GM20000 (cell line): Measurements from ENCODE around the gene NTS.

ENCODE experiments used
- DNase-seq: peaks from one replicate; pipeline ENCODE4 v3.0.0; 2012; ENCODE audit warnings: low spot score
- TF ChIP-seq, protein P1 (sequence below): IDR thresholded peaks from 2 replicates; pipeline ENCODE4 v1.5.1; 2012; ENCODE audit warnings: mild to moderate bottlenecking, control low read depth; ENCODE audit errors: extremely low read depth, missing control alignments

The NTS gene

DNA sequence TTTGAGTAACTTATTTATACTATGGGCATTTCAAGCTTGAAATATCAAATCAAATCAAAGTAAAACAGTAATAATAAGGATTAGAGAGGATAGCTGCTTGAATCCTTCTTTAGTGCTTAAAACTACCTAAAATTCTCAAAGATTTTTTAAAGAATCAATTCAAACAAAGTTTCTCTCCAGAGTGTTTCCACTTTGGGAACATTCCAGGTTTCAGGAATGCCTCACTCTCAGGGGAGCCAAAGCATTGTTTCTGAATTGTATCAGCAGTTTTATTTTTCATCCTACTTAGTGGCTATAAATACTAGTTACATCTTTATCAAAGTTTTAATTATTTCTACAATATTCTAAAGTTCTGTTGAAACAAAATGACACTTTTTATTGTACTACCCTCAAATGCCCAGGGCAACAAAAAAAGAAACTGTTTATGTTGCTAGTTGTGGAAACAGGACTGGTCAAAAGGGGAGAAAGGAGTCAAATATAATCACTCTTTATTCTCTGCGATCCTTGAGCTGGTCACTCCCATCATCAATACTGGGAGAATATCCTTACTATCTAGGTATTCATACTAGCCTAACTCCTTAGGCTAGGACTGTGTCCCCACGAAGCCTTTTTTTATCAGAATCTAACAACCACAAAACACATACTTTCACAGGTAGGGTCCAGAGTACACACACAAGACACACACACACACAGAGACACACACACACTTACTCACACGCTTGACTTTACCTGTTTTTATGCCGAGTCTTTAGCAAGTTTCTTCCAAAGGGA lies 38.5 kb upstream of the NTS start:
- no peak for DNase-seq
- TF ChIP-seq, protein P1, sequence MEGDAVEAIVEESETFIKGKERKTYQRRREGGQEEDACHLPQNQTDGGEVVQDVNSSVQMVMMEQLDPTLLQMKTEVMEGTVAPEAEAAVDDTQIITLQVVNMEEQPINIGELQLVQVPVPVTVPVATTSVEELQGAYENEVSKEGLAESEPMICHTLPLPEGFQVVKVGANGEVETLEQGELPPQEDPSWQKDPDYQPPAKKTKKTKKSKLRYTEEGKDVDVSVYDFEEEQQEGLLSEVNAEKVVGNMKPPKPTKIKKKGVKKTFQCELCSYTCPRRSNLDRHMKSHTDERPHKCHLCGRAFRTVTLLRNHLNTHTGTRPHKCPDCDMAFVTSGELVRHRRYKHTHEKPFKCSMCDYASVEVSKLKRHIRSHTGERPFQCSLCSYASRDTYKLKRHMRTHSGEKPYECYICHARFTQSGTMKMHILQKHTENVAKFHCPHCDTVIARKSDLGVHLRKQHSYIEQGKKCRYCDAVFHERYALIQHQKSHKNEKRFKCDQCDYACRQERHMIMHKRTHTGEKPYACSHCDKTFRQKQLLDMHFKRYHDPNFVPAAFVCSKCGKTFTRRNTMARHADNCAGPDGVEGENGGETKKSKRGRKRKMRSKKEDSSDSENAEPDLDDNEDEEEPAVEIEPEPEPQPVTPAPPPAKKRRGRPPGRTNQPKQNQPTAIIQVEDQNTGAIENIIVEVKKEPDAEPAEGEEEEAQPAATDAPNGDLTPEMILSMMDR, result no peak

GRCh38 chr12:85836197-85837090 lies 37.7 kb upstream of the NTS start, which contains the start of gene RASSF9:
RASSF9 (minus strand) TSS chr12:85836409; CDS start chr12:85836201, 208 bp downstream.
- no peak for DNase-seq

GRCh38 chr12:85843606-85844310 lies 30.3 kb upstream of the NTS start:
- no peak for DNase-seq
- TF ChIP-seq, protein P1, result no peak

More at GRCh38 chr12:85836197-85837090, 37.7 kb upstream of the NTS start, which contains the start of gene RASSF9:
- TF ChIP-seq, protein P1, result no peak

- no peak for DNase-seq
- TF ChIP-seq, protein P1, result no peak
These were observed 24.8 kb upstream of the NTS start for GRCh38 chr12:85849344-85849743.

DNA sequence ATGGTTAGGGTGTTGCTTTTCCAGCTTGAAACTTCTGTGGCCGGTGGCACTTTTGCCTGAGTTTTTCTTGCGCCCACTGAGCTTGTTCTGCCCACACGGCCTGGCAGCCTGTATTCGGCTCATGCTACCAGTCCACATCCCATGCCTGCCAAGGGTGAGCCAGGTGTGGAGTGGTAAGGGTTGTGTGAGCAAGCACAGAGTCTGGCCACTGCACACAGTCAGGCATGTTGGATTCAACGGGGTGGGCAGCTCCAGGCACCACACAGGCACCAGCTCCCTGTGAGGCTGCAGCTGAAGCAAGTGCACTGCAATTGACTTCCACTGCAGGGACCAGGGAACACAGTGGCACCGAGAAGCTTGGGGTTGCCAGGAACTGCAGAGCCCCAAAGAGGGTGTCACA lies 18.8 kb upstream of the NTS start:
- DNase-seq, result no peak
- TF ChIP-seq, protein P1, result no peak

DNA sequence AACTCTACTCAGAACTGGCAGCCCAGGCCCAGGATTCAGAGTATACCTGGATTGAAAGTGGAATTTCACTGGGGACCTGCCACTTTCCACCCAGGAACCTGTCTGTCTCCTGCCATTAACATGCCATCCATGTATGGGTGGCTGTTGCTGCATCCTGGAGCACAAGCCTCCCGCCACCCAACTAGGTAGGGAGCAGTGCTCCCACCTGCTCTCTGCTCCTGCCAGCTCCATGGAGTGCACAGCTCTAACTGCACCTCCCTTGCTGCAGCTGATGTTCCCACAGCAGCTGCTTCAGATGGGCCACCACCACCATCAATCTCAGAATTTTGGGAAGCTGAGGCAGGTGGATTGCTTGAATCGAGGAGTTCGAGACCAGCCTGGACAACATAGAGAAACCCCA lies 17.1 kb upstream of the NTS start:
- no peak for DNase-seq
- TF ChIP-seq, protein P1, result no peak

- no peak for DNase-seq
- TF ChIP-seq, protein P1, result no peak
These were observed 8.2 kb upstream of the NTS start for GRCh38 chr12:85865890-85866289.
